HCT116 (cell line): Measurements from ENCODE around the gene PSMC3. TPM values are rescaled to one million over a fixed set of nuclear protein-coding genes. Genes with fewer than 3 reads are reported as not detected.

Experiments used
- ATAC-seq: fragments of 200-7000 bp; cut with Tn5 transposase; 2 replicates; pipeline ENCODE4 v1.9.1; 2020; ENCODE audit warnings: mild to moderate bottlenecking, moderate library complexity
- BruUV-seq: library from RNA; stranded (reverse); fragments of 400-500 nt; replicated peaks from 2 replicates; lab custom pipeline; 2021; lab: Mats Ljungman, UMichigan
- CTCF ChIA-PET: fragments of 300-600 bp; sonication (Branson Sonifier 250); formaldehyde crosslinking; loops from one replicate; lab custom pipeline; 2021; ENCODE audit warnings: antibody characterized with exemption; lab: Charles Lee
- POLR2A ChIA-PET: fragments of 300-600, 350-600 bp; sonication (Branson Sonifier 250); formaldehyde crosslinking; loops from one replicate; lab custom pipeline; 2021; ENCODE audit warnings: antibody characterized with exemption; lab: Charles Lee
- RAD21 ChIA-PET, 2 experiments: fragments of 300-600 bp; sonication (Branson Sonifier 250); formaldehyde crosslinking; loops; one replicate each; lab custom pipeline; 2023; ENCODE audit warnings: low total read pairs in 2 of 2; ENCODE audit not compliant: uncharacterized antibody in 2 of 2, unreplicated experiment in 2 of 2, low non-redundant PET in 1 of 2; lab: Charles Lee
- DNase-seq: peaks from one replicate; pipeline ENCODE4 v3.0.0-alpha.2; 2010; ENCODE audit warnings: low read depth, low spot score
- H2AFZ ChIP-seq: fragments of 200-600 bp; shearing (Covaris generic), sonication (generic); 2 replicates; pipeline ENCODE4 v1.6.1; 2017; ENCODE audit warnings: low read depth, mixed run types, mixed read lengths, antibody characterized with exemption, low read length; ENCODE audit not compliant: poor library complexity, severe bottlenecking
- H3K27ac ChIP-seq: 2 replicates; pipeline ENCODE4 v1.5.1; 2012; ENCODE audit warnings: low read depth, low read length
- H3K27me3 ChIP-seq: fragments of 200-600 bp; sonication (generic); 2 replicates; pipeline ENCODE4 v1.6.1; 2016; ENCODE audit warnings: mixed run types, low read length, mixed read lengths; ENCODE audit not compliant: insufficient read depth
- H3K36me3 ChIP-seq, 2 experiments: fragments of 200-500 bp in 1 of 2; fragments of 200-600 bp in 1 of 2; sonication (Bioruptor generic) in 1 of 2; sonication (generic) in 1 of 2; 2 replicates each; pipeline versions ENCODE4 v1.5.1 to v1.6.1; 2014 to 2016; ENCODE audit warnings: low read length in 2 of 2, inconsistent platforms in 1 of 2, mixed read lengths in 1 of 2, mixed run types in 1 of 2; ENCODE audit not compliant: insufficient read depth in 2 of 2, control insufficient read depth in 1 of 2
- H3K4me1 ChIP-seq, 2 experiments: fragments of 200-600 bp in 1 of 2; sonication (generic) in 1 of 2; 2 replicates each; pipeline versions ENCODE4 v1.5.1 to v1.6.1; 2012 to 2017; ENCODE audit warnings: low read length in 2 of 2, inconsistent platforms in 1 of 2, mild to moderate bottlenecking in 1 of 2, mixed read lengths in 1 of 2, mixed run types in 1 of 2, moderate library complexity in 1 of 2; ENCODE audit not compliant: insufficient read depth in 2 of 2, control insufficient read depth in 1 of 2
- H3K4me2 ChIP-seq: fragments of 200-600 bp; sonication (generic); 2 replicates; pipeline ENCODE4 v1.6.1; 2017; ENCODE audit warnings: mixed run types, low read length, mixed read lengths
- H3K4me3 ChIP-seq, 2 experiments: fragments of 200-600 bp in 1 of 2; sonication (generic) in 1 of 2; replicated peaks in 1 of 2; 2 replicates each; pipeline ENCODE4 v1.5.1; 2011 to 2016; ENCODE audit warnings: low read length in 2 of 2, control low read depth in 1 of 2, low read depth in 1 of 2, mild to moderate bottlenecking in 1 of 2, mixed read lengths in 1 of 2, mixed run types in 1 of 2
- H3K79me2 ChIP-seq: fragments of 200-600 bp; sonication (generic); 2 replicates; pipeline ENCODE4 v1.6.1; 2017; ENCODE audit warnings: mild to moderate bottlenecking, mixed run types, low read length, moderate library complexity, mixed read lengths; ENCODE audit not compliant: insufficient read depth
- H3K9ac ChIP-seq: fragments of 200-600 bp; sonication (generic); 2 replicates; pipeline ENCODE4 v1.6.1; 2016; ENCODE audit warnings: low read length, mixed read lengths
- H3K9me2 ChIP-seq: fragments of 200-600 bp; sonication (generic), shearing (Covaris generic); 2 replicates; pipeline ENCODE4 v1.6.1; 2017; ENCODE audit warnings: mixed run types, mild to moderate bottlenecking, moderate library complexity; ENCODE audit not compliant: insufficient read depth
- H3K9me3 ChIP-seq, 2 experiments: fragments of 200-500 bp in 1 of 2; fragments of 200-600 bp in 1 of 2; sonication (Bioruptor generic) in 1 of 2; sonication (generic) in 1 of 2; 2 replicates each; pipeline ENCODE4 v1.6.1; 2014 to 2017; ENCODE audit warnings: low read length in 2 of 2, mixed read lengths in 2 of 2, inconsistent platforms in 1 of 2, low read depth in 1 of 2, mild to moderate bottlenecking in 1 of 2, mixed run types in 1 of 2, moderate library complexity in 1 of 2; ENCODE audit not compliant: control insufficient read depth in 1 of 2, insufficient read depth in 1 of 2
- H4K20me1 ChIP-seq: fragments of 200-600 bp; sonication (generic), shearing (Covaris generic); 2 replicates; pipeline ENCODE4 v1.6.1; 2017; ENCODE audit warnings: mixed run types, mild to moderate bottlenecking, moderate library complexity; ENCODE audit not compliant: insufficient read depth
- CEBPB ChIP-seq: IDR thresholded peaks from 2 replicates; pipeline ENCODE4 v1.6.1; 2012; ENCODE audit warnings: low read depth
- EGR1 ChIP-seq: IDR thresholded peaks from 2 replicates; pipeline ENCODE4 v1.6.1; 2012; ENCODE audit warnings: low read depth
- ELF1 ChIP-seq: IDR thresholded peaks from 2 replicates; pipeline ENCODE4 v1.6.1; 2012; ENCODE audit warnings: low read depth, borderline replicate concordance
- EZH2phosphoT487 ChIP-seq: fragments of 200-600 bp; IDR thresholded peaks from 2 replicates; pipeline ENCODE4 v1.6.1; 2018; ENCODE audit warnings: antibody characterized with exemption, borderline replicate concordance
- FOSL1 ChIP-seq: IDR thresholded peaks from 2 replicates; pipeline ENCODE4 v1.6.1; 2012; ENCODE audit warnings: low read depth
- JUND ChIP-seq: IDR thresholded peaks from 2 replicates; pipeline ENCODE4 v1.6.1; 2012
- POLR2AphosphoS5 ChIP-seq: IDR thresholded peaks from 2 replicates; pipeline ENCODE4 v1.6.1; 2011; ENCODE audit warnings: mild to moderate bottlenecking, low read depth, low read length, moderate library complexity
- RAD21 ChIP-seq: IDR thresholded peaks from 2 replicates; pipeline ENCODE4 v1.6.1; 2012; ENCODE audit warnings: low read depth, mild to moderate bottlenecking
- TCF7L2 ChIP-seq: IDR thresholded peaks from 2 replicates; pipeline ENCODE4 v1.7.0; 2011; ENCODE audit warnings: borderline replicate concordance, inconsistent platforms; ENCODE audit not compliant: insufficient read depth, insufficient read length; ENCODE audit errors: extremely low read depth
- YY1 ChIP-seq: IDR thresholded peaks from 2 replicates; pipeline ENCODE4 v1.6.1; 2011; ENCODE audit warnings: low read length, low read depth, moderate library complexity, mild to moderate bottlenecking; ENCODE audit not compliant: insufficient replicate concordance; ENCODE audit errors: extremely low read depth
- ZNF274 ChIP-seq: fragments of 200-500 bp; sonication (Bioruptor generic); IDR thresholded peaks from 2 replicates; pipeline ENCODE4 v1.6.1; 2014; ENCODE audit warnings: mild to moderate bottlenecking, low read depth, low read length, inconsistent platforms
- intact Hi-C: fragments of 100-400 bp; cut with micrococcal nuclease; formaldehyde crosslinking; loops from 2 replicates; pipeline ENCODE4 v1.10.0; 2022
- total RNA-seq: library from RNA; stranded (reverse); gene quantifications from one replicate; pipeline ENCODE4 v1.2.1, GENCODE V29; 2021; ENCODE audit not compliant: unreplicated experiment
- TF ChIP-seq, protein P1 (sequence below): IDR thresholded peaks from 2 replicates; pipeline ENCODE4 v1.6.1; 2012
- TF ChIP-seq, protein P2 (sequence below): IDR thresholded peaks from 2 replicates; pipeline ENCODE4 v1.6.1; 2012; ENCODE audit warnings: low read depth
- TF ChIP-seq, protein P3 (sequence below), 3 experiments: fragments of 200-600 bp in 1 of 3; sonication (generic) in 1 of 3; IDR thresholded peaks in 2 of 3; conservative IDR thresholded peaks in 1 of 3; 2 replicates each; pipeline ENCODE4 v1.5.1; 2012 to 2017; ENCODE audit warnings: low read depth in 2 of 3, low read length in 2 of 3, antibody characterized with exemption in 1 of 3, borderline replicate concordance in 1 of 3, control low read depth in 1 of 3, mild to moderate bottlenecking in 1 of 3, mixed read lengths in 1 of 3, mixed run types in 1 of 3, moderate library complexity in 1 of 3; ENCODE audit not compliant: insufficient read depth in 1 of 3
- TF ChIP-seq, protein P4 (sequence below): IDR thresholded peaks from 2 replicates; pipeline ENCODE4 v1.6.1; 2012

Gene PSMC3
- total RNA-seq, 1 experiment from 2014 or later = 155 TPM

DNA sequence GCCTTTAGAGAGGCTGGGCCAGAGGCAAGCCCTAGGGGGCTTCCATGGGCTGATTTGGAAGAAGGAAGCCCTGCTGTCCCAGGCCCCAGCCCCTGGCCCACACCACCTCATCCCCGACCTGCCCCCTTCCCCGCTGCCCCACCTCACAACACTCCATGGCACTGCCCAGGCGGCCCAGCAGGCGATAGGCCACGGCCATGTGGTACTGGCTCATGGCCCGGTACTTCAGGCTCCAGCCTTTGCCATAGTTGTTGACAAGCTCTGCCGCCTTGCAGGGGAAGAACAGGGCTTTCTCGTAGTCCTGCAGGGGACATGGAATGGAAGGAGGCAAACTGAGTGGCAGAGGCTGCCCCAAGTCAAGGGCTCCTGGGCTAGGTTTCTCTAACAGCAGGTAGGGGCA, 16.3 kb upstream of the PSMC3 start:
- H3K79me2 ChIP-seq = no peaks in the 10 kb centered on the region
- no TSS peak for BruUV-seq
- no peak overlapping the region for H3K27ac ChIP-seq
- RAD21 ChIA-PET = no interaction called here
- no peaks in the 10 kb centered on the region for H4K20me1 ChIP-seq
- no peak for ATAC-seq
- H3K9ac ChIP-seq = no peak overlapping the region
- no peaks in the 10 kb centered on the region for H3K4me1 ChIP-seq
- no peak overlapping the region for H3K4me2 ChIP-seq
- H3K27me3 ChIP-seq = no peaks in the 10 kb centered on the region
- DNase-seq = no peak
- intact Hi-C loops = no loop called here
- TF ChIP-seq RAD21 (no peak), JUND (no peak), ELF1 (no peak), YY1 (no peak), ZNF274 (no peak), CEBPB (no peak), TCF7L2 (no peak), EZH2phosphoT487 (no peak), POLR2AphosphoS5 (no peak), FOSL1 (no peak), EGR1 (no peak)
- TF ChIP-seq, protein P1, sequence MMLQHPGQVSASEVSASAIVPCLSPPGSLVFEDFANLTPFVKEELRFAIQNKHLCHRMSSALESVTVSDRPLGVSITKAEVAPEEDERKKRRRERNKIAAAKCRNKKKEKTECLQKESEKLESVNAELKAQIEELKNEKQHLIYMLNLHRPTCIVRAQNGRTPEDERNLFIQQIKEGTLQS = no peak
- TF ChIP-seq, protein P2, sequence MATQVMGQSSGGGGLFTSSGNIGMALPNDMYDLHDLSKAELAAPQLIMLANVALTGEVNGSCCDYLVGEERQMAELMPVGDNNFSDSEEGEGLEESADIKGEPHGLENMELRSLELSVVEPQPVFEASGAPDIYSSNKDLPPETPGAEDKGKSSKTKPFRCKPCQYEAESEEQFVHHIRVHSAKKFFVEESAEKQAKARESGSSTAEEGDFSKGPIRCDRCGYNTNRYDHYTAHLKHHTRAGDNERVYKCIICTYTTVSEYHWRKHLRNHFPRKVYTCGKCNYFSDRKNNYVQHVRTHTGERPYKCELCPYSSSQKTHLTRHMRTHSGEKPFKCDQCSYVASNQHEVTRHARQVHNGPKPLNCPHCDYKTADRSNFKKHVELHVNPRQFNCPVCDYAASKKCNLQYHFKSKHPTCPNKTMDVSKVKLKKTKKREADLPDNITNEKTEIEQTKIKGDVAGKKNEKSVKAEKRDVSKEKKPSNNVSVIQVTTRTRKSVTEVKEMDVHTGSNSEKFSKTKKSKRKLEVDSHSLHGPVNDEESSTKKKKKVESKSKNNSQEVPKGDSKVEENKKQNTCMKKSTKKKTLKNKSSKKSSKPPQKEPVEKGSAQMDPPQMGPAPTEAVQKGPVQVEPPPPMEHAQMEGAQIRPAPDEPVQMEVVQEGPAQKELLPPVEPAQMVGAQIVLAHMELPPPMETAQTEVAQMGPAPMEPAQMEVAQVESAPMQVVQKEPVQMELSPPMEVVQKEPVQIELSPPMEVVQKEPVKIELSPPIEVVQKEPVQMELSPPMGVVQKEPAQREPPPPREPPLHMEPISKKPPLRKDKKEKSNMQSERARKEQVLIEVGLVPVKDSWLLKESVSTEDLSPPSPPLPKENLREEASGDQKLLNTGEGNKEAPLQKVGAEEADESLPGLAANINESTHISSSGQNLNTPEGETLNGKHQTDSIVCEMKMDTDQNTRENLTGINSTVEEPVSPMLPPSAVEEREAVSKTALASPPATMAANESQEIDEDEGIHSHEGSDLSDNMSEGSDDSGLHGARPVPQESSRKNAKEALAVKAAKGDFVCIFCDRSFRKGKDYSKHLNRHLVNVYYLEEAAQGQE = no peak
- TF ChIP-seq, protein P3, sequence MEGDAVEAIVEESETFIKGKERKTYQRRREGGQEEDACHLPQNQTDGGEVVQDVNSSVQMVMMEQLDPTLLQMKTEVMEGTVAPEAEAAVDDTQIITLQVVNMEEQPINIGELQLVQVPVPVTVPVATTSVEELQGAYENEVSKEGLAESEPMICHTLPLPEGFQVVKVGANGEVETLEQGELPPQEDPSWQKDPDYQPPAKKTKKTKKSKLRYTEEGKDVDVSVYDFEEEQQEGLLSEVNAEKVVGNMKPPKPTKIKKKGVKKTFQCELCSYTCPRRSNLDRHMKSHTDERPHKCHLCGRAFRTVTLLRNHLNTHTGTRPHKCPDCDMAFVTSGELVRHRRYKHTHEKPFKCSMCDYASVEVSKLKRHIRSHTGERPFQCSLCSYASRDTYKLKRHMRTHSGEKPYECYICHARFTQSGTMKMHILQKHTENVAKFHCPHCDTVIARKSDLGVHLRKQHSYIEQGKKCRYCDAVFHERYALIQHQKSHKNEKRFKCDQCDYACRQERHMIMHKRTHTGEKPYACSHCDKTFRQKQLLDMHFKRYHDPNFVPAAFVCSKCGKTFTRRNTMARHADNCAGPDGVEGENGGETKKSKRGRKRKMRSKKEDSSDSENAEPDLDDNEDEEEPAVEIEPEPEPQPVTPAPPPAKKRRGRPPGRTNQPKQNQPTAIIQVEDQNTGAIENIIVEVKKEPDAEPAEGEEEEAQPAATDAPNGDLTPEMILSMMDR (IDR thresholded peaks at IDR 0.05 in 2 of 3, conservative IDR thresholded peaks at IDR 0.05 in 1 of 3; ENCODE audit: borderline replicate concordance in 1 of 3, insufficient read depth in 1 of 3, low read depth in 2 of 3, low read length in 2 of 3) = no peak
- TF ChIP-seq, protein P4, sequence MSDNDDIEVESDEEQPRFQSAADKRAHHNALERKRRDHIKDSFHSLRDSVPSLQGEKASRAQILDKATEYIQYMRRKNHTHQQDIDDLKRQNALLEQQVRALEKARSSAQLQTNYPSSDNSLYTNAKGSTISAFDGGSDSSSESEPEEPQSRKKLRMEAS = no peak
- POLR2A ChIA-PET = no interaction called here
- no peak overlapping the region for H2AFZ ChIP-seq
- no peaks in the 10 kb centered on the region for H3K36me3 ChIP-seq
- H3K9me3 ChIP-seq = no peaks in the 10 kb centered on the region
- CTCF ChIA-PET = interaction anchor here (3.1 kb wide), 1 partner anchor 12 kb away, joined by 16 read pairs; no protein-coding TSS in a partner anchor
- no peaks in the 10 kb centered on the region for H3K9me2 ChIP-seq
- no peak overlapping the region for H3K4me3 ChIP-seq
